Renal cortex interstitium (tissue), 15 donors: ENCODE data around the gene ELMO1. TPM values are rescaled to one million over a fixed set of nuclear protein-coding genes. Genes with fewer than 3 reads are reported as not detected.

Experiments
- DNase-seq, 11 donors: peaks; one replicate each; pipeline ENCODE4 v3.0.0-alpha.2; 2013; ENCODE audit warnings: low read depth in 9 of 11, low spot score in 4 of 11; ENCODE audit errors: extremely low read depth in 1 of 11
- long read RNA-seq, 16 experiments: transcript quantifications; one replicate each; lab custom pipeline, GENCODE V29; 2026
- polyA plus RNA-seq, 3 donors: library from polyadenylated mRNA; unstranded; fragments of 120-200 nt; gene quantifications; one replicate each; pipeline ENCODE4 v1.2.1, GENCODE V29; 2013; ENCODE audit not compliant: insufficient read length in 3 of 3

The ELMO1 gene, protein sequence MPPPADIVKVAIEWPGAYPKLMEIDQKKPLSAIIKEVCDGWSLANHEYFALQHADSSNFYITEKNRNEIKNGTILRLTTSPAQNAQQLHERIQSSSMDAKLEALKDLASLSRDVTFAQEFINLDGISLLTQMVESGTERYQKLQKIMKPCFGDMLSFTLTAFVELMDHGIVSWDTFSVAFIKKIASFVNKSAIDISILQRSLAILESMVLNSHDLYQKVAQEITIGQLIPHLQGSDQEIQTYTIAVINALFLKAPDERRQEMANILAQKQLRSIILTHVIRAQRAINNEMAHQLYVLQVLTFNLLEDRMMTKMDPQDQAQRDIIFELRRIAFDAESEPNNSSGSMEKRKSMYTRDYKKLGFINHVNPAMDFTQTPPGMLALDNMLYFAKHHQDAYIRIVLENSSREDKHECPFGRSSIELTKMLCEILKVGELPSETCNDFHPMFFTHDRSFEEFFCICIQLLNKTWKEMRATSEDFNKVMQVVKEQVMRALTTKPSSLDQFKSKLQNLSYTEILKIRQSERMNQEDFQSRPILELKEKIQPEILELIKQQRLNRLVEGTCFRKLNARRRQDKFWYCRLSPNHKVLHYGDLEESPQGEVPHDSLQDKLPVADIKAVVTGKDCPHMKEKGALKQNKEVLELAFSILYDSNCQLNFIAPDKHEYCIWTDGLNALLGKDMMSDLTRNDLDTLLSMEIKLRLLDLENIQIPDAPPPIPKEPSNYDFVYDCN
- 10 to 100 TPM in 2 of 3 donors, 1 to 10 TPM in 1; 9.0 to 11.8 (median 10.9) TPM for polyA plus RNA-seq
- long read RNA-seq, donor 1 = 0 reads
- long read RNA-seq, donor 2, partial matches to known transcripts = 0 of 1 reads
- long read RNA-seq, donor 2, other reads (novel, unspliced or antisense) = 0 of 1 reads
- long read RNA-seq, donor 3, full-length matches to known transcripts = 1 of 1 reads
- long read RNA-seq, donor 3, partial matches to known transcripts = 0 of 1 reads
- long read RNA-seq, donor 3, other reads (novel, unspliced or antisense) = 0 of 1 reads
- long read RNA-seq, donor 4 = 0 reads
- long read RNA-seq, donor 5 = 0 reads
- long read RNA-seq, donor 6 = 0 reads
- long read RNA-seq, donor 7, full-length matches to known transcripts = 2 of 2 reads
- long read RNA-seq, donor 7, partial matches to known transcripts = 0 of 2 reads
- long read RNA-seq, donor 7, other reads (novel, unspliced or antisense) = 0 of 2 reads
- long read RNA-seq, donor 8 = 0 reads
- long read RNA-seq, donor 9, full-length matches to known transcripts = 3 of 3 reads
- long read RNA-seq, donor 9, partial matches to known transcripts = 0 of 3 reads
- long read RNA-seq, donor 9, other reads (novel, unspliced or antisense) = 0 of 3 reads
- long read RNA-seq, donor 10 = 0 reads
- long read RNA-seq, donor 11, partial matches to known transcripts = 0 of 3 reads
- long read RNA-seq, donor 11, other reads (novel, unspliced or antisense) = 0 of 3 reads
- long read RNA-seq, donor 12 = 0 reads
- long read RNA-seq, donor 13 = 0 reads
- long read RNA-seq, donor 14 = 0 reads
- long read RNA-seq, donor 15, full-length matches to known transcripts = 1 of 1 reads
- long read RNA-seq, donor 15, partial matches to known transcripts = 0 of 1 reads
- long read RNA-seq, donor 15, other reads (novel, unspliced or antisense) = 0 of 1 reads
- long read RNA-seq, donor 16, full-length matches to known transcripts = 5 of 5 reads
- long read RNA-seq, donor 16, partial matches to known transcripts = 0 of 5 reads
- long read RNA-seq, donor 16, other reads (novel, unspliced or antisense) = 0 of 5 reads

DNA sequence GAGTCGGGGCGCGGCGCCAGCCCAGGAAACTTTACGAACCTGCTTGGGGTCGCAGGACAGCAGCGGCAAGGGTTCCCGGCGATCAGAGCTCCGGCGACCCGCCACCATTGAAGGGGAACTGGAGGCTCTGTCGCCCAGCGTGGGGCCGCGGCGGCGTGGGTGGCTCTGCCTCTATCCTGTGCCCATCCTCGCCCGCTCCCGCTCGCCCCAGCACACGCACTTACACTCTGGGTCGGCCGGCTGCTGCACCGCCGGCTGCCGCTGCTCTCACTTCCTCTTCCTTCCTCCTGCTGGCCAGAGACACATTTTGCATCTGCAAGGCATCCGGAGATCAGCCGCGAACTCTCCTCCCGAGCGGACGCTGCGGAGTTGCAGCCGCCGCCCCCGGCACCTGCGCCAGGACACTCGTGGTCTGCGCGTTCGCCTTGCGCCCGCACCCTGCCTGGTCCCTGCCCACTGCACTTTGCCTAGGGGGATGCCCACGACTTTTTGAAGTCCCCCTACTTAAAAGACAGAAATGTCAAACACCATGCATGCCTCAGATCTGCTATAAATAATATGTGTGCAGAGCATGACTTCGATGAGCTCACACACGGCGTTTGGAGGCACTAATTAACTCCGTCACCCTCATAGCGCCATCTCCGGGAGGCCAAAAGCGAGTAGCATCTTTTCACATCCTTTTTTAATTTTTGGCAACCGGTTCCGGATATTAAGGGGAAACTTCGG is at the start of gene ELMO1:
TSS of gene ELMO1 (minus strand) at position 229 of the 726 bp plus-strand sequence. CDS start 106,174 bp downstream, outside the sequence.
- peak in 9 of 11 donors; percentile 44 to 65 (median 54) for DNase-seq

DNA sequence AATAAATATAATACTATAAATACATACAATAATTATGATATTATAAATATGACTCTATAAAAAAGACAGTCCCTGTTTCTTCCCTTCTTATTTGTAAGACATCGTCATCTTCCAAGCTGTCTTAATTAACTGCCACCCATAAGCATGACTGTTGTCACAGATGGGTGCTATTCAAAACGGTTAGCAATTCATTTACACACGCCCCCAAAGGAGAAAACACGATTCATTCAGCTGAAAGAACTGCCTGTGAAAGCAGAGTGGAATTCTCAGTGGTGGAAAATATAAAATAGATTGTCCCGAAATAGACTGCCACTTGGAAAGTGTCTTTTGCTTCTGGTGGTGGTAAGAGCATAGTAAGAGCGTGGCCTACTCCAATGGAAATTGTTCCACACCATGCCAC is 48.9 kb upstream of the ELMO1 start:
- DNase-seq = no peak

DNA sequence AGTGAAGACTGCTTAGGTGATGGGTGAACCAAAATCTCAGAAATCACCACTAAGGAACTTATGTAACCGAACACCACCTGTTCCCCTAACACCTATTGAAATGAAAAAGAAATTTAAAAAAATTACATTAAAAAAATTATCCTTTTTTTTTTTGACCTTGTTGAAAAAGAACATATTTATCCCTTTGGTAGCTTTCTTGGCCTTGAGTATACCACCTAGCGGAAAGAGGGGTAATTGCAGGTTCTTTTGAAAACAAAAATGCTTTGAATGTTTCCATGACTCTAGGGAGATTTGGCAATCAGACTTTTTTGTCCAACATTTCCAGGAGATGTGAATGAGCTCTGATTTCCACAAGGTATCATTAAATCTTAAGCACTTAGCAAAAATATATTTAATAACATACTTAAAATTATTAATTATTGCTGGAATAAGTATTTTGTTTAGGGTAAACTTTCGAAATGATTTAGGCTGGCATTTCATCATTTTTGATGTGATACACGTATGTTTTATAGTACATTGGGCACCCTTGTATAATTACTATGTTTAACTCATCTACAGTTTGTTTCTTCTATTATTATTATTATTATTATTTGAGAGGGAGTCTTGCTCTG is 47.0 kb upstream of the ELMO1 start:
- peak in 4 of 11 donors; percentile 5 to 17 (median 10) for DNase-seq

DNA sequence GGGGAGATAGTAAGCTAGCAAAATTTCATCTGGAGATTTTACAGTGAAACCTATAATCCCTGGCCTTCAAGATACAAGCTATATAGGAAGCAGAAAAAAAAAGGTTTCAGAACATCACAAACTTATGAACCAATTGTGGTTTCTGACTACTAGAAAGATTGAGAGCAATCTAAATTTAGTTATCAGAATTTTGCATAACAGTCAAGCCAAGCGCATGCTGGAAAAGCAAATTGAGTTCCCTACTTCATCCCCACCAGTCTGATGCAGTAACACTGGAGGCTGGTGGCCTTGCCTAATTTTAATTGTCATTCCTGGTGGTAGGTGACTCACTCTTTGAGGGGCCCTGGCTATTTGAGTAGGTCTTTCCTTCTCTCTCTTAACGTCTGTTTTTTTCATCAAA is 46.3 kb upstream of the ELMO1 start:
- no peak for DNase-seq

DNA sequence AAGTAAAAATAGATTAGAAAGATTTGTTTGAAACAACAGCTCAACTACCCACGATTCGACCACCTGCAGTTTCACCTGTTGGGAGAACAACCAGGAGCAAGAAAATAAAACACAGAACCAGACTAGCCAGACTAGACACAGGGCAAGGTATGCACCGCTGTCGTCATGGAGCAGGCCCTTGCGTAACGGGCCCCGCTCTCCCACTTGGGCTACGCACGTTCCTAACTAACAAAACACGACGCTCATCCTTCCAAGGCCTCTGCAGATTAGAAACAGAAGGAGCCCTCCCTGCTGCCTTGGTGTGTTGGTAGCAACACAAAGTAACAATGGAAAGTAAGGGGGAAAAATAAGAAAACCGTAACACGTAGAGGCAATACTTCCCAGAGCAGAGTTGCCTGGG is 45.1 kb upstream of the ELMO1 start:
- no peak for DNase-seq

DNA sequence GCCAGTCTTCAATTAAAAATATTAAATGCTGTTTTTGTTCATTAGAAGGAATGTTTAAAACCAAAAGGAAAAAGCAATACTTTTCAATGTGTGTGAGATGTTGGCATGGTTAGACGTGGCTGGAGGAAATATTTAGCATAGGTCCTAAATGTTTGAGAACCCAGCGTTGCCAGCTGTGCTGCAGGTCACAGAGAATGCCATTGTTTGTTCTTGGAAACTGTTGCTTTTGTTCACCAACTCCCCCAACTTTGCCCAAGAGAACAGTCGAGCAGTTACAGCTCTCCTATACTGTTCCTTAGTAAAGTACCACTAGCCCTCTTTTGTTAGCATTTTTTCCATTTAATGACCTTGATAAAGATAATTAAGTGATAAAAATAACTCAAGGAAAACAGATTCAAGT is 44.5 kb upstream of the ELMO1 start:
- no peak for DNase-seq

DNA sequence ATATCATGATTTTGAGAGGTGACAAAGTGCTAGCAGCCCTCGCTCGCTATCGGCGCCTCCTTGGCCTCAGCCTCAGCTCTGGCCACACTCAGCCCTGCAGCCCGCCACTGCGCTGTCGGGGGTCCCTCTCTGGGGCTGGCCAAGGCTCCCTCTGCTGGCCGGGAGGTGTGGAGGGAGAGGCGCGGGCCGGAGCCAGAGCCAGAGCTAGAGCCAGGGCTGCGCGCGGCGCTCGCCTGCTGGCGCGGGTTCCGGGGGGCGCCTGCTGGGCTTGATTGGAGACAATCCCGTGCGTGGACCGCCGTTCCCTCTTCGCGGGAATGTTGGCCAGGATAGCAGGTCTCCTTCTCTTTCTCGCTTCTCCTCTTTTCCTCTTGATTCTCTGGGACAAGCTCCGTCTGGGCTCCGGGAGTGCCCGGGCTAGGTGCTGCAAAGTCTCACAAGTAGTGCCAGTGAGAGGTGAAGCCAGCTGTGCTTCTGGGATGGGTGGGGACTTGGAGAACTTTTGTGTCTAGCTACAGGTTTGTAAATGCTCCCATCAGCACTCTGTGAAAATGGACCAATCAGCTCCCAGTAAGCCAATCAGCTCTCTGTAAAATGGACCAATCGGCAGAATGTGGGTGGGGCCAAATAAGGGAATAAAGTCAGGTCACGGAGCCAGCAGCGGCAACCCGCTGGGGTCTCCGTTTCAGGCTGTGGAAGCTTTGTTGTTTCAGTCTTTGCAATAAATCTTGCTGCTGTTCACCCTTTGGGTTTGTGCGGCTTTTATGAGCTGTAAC is 43.4 kb upstream of the ELMO1 start:
- DNase-seq = no peak

DNA sequence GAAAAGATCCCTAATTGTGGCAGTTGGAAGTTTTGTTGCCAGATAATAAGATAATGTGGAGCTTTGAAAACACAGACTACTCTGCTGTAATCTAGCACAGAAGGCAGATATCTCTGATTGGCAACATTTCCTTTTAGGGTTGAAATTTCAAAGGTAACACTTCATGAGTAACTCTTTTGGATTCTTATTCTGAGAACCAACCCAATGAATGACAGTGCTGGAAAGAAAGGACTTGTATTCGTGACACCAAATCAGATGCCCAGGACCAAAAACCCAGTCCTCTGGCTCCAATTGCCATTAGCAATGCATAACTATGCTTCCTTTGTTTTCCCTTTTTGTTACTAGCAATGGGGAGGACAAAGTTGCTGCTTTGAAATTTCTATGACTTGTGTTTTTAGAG is 41.0 kb upstream of the ELMO1 start:
- DNase-seq = no peak

DNA sequence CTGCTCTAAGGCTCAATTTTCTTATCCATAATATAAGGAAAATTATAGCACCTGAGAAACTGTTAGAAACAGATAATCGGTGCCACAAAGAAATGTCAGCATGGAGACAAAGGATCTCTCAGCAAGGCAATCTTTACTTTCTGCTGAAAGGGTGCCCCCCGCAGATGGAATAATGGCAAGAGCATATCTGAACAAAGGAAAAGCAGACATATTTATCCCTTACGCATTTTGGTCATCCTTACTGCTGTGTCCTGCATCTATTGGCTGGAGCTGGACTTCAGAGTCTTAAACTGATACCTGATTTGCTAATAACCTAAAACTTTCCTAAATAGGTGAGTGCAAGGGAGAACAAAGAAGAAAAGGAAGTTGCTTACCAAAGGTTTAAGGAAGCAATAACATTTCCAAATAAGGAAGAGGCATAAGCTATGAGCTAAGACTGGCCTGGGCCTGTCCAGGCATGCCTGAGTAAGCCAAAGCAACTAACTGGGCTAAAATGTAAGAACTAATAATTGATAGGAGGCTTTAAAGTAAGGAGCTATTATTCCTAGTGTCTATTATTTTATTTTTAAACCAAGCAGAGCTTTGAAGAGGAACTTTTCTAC is 39.6 kb upstream of the ELMO1 start:
- DNase-seq = no peak

DNA sequence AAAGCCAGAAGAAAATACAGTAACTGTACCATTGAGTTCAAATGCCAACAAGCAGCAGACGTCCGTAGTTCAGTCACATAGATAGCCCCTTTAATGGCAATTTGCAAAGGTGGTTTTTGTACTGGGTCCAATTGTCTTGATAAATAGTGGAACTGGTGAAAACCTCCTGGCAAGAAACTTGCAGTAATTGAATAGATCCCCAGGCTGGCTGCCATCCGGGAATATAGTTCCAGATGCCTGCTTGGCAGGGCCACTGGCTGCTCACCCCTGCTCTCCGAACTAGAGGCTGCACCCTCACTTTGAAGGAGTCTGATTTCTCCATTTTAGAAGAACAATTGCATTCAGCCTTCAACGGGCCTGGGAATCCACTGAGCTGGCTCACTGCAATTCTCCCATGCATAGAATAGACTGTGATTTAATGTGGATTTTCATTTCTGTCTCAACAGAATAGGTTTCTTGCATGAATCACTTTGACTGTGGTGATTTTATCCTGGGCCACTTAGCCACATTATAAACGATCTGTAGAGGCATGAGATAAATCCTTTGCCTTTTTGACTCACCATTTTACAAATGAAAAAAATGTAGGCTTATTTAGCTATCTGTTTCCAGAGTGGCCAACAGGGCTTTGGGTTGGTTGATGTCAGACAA is 35.9 kb upstream of the ELMO1 start:
- no peak for DNase-seq

DNA sequence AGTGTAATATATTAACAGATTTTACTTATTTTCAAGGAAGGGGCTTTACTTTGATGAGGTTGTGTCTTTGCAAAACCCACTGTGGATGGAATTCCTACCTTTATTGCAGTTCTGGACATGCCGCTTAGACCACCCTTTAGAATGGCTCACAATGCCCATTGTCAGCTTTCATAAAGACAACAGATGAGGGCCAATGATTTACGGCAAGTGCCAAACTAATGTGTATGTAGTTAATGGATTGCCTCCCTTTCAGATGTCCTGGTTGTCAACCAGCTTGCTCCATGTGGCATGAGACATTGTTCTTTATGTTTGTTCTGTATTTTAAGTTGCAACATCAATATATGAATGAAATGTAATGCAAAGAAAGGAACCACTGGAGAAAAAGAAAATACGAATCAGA is 35.0 kb upstream of the ELMO1 start:
- no peak for DNase-seq

DNA sequence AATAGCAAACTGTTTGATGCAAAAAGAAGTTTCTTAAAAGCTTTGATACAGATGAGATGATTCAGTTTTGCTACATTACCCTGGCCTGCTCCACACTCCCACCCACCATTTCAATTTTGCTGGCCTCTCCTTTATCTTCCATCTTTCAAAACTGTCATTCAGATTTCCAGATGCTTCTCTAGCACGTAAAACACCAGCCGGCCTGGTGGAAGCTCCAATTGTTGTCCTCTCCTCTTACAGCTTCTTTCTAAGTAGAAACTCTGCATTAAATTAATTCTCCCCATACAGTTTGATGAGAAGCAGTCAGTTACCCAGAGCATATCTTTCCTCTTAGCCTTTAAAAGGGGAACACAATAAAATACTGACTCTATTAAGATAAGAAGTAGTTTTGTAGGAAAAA is 34.3 kb upstream of the ELMO1 start:
- no peak for DNase-seq

DNA sequence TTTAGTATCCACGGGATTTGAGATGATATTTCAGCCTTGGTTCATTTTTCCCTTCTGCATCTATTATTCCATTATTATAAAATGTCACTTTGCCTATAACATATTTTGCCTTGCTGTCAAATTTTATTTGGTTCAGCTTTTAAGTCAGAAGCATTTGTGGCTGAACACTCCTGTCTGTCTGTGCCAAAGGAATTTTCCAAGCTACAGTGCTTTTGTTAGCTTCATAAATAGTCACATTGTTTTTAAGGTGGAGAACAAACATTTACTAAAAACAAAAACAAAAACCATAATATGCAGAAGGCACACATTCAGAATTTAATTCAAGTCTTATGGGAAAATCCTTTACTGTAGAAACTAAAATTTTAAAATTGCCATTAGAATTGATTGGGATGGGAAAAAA is 33.8 kb upstream of the ELMO1 start:
- DNase-seq = no peak

DNA sequence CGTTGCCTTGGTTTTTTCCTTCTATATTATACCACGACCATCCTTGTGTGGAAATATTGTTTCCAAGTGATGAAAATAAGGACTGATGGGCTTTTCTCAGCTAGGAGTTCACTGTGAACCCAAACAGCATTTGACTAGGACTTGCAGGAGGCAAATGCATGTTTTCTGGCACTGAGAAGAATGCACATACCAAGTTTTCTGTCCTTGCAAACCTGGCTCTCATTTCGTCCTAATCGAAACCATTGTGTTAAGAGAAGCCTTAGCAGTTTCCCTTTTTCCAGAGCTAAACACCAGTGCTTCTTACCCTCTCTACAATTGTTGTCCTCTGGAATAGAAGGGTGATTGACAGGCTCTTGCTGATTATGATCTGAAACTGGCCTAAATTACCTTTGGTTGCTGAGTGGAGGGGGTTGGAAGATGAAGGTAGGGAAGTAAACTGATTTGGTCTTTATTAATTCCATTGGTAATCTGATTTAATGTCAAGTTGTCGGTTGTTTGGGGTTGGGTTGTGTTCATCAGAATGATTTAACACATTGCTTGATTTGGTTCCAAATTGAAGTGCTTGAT is 33.1 kb upstream of the ELMO1 start:
- no peak for DNase-seq

DNA sequence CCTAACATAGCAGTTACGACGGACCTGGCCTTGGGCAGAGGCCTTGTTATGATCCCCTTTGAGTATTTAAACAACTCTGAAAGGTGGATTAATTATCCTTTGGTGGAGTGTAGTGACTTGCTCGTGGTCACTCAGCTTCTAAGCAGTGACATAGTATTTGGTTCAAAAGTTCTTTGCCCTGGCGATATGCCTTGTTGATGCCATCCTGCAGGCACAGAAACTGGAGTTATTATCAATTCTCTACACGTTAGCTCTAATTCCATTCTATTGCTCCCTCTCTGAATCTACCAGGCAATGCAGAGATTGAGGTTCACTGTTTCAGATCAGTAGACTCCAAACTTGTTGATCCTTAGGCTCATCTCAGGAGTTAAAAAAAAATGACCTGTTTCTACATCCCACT is 32.5 kb upstream of the ELMO1 start:
- no peak for DNase-seq
